ENCODE data around the gene POLR2J3. TPM values are rescaled to one million over a fixed set of nuclear protein-coding genes. Genes with fewer than 3 reads are reported as not detected.
"Not testable (repeated sequence)": the region's sequence is repeated elsewhere in the genome, so short reads cannot be mapped to it uniquely, and the experiment has no call there.

The POLR2J3 gene
- total RNA-seq, 4 donors from 2014 or later: 10.8 to 20.4 (median 13.7) TPM

DNA sequence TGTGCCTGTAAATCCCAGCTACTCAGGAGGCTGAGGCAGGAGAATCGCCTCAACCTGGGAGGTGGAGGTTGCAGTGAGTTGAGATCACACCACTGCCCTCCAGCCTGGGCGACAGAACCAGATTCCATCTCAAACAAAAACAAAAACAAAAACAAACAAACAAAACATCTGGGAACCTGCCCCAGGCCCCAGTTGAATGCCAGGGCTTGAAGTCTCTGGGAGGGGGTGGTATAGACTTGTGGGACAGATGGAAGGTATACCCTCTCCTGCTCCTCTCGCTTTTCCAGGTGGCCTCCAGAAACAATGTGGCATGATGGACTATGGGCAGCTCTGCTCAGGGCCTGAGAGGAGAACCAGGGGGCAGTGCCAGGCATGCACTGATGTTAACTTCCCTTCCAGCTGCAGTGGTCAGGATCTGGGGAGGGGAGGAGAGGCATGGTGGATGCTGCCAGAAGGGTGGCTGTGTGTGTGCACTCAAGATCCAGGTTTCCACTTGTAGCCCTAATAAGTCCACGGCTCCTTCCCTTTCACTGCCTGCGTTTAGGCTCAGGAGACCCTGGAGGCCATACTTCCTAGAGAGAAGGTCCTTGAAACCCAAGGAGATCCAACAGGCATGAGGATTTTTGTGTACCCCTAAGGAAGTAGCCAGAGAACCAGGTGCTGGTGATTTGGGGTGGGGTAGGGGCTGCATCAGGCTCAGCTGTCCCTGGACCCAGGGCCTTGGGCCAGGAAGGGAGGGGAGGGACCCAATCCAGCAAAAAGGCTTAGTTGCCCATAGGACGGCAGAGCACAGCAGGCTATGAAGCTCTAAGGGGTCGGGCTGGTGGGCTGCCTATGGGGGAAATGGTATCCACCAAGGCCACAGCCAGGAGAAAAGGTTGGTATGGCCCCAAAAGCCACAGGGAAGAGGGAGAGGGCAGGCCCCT lies 5.2 kb upstream of the POLR2J3 start:
- H3K4me1 ChIP-seq; H3K27ac ChIP-seq; H3K27me3 ChIP-seq; H3K4me3 ChIP-seq; intact Hi-C loops (cut with DNase I); H3K9me3 ChIP-seq; H3K36me3 ChIP-seq; DNase-seq: not testable (repeated sequence)
- 84 to 88% methylated on average over 4 to 5 of the region's 7 CpGs for WGBS, 2 donors

- intact Hi-C loops (cut with DNase I); H3K9me3 ChIP-seq; H3K4me1 ChIP-seq; H3K27me3 ChIP-seq; H3K4me3 ChIP-seq; DNase-seq; H3K36me3 ChIP-seq; H3K27ac ChIP-seq: not testable (repeated sequence)
- no CpG with 5 or more reads among the region's 3 CpGs for WGBS, 2 donors
These were observed 4.0 kb upstream of the POLR2J3 start for GRCh38 chr7:102576363-102576762.

DNA sequence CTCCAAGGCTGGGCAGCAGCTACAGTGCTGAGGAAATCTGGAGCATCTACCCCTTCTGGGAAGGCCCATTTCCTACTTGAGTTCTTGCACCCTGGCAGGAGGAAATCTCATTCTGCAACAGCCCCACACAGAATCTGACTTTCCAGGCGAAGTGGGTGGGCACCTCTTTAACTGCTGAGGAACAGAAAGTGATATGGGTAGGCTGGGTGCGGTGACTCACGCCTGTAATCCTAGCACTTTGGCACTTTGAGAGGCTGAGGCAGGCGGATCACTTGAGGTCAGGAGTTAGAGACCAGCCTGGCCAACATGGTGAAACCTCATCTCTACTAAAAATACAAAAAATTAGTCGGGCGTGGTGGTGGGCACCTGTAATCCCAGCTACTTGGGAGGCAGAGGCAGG lies 2.2 kb upstream of the POLR2J3 start:
- H3K27me3 ChIP-seq; intact Hi-C loops (cut with DNase I): not testable (repeated sequence)

GRCh38 chr7:102568620-102569019 lies 3.8 kb downstream of the POLR2J3 start:
- H3K27me3 ChIP-seq; H3K4me1 ChIP-seq; intact Hi-C loops (cut with DNase I); H3K9me3 ChIP-seq; DNase-seq; H3K4me3 ChIP-seq; H3K36me3 ChIP-seq; H3K27ac ChIP-seq: not testable (repeated sequence)
- WGBS, 2 donors: no CpG with 5 or more reads among the region's 11 CpGs

More for the DNA sequence above, 2.2 kb upstream of the POLR2J3 start:
- no CpG with 5 or more reads among the region's 6 CpGs for WGBS, 2 donors
- H3K4me3 ChIP-seq, DNase-seq, H3K36me3 ChIP-seq, H3K4me1 ChIP-seq, H3K27ac ChIP-seq, H3K9me3 ChIP-seq: not testable (repeated sequence)

GRCh38 chr7:102550808-102551422 lies 21.5 kb downstream of the POLR2J3 start, which contains the start of gene SPDYE2:
Gene SPDYE2 (plus strand): TSS chr7:102551226. CDS start chr7:102553256, 2,030 bp downstream.
- no CpG with 5 or more reads among the region's 6 CpGs for WGBS, 2 donors
- DNase-seq; H3K4me1 ChIP-seq; H3K4me3 ChIP-seq; H3K36me3 ChIP-seq; H3K27ac ChIP-seq; H3K27me3 ChIP-seq; intact Hi-C loops (cut with DNase I); H3K9me3 ChIP-seq: not testable (repeated sequence)

DNA sequence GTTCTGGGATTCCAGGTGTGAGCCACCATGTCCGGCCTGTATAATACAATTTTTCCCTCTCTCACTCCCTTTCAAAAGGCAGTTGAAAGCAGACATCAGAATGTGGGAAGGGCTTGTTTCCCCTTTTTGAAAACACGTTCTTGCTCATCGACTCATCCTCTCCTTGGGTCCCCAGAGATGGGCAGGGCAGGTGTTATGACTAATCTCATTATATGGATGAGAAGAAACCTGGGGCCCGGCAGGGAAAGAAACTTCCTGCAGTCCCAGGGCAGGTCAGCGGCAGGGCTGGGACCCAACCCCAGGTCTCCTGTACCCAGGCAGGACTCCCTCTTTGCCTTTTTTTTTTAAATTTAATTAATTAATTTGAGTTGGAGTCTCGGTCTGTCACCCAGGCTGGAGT lies 26.0 kb downstream of the POLR2J3 start:
- H3K36me3 ChIP-seq; H3K4me1 ChIP-seq; H3K27ac ChIP-seq; H3K9me3 ChIP-seq; intact Hi-C loops (cut with DNase I); H3K4me3 ChIP-seq; DNase-seq; H3K27me3 ChIP-seq: not testable (repeated sequence)
- WGBS, 2 donors: 60% methylated on average over 2 of the region's 6 CpGs; no CpG with 5 or more reads in 1 of the 2 donors

DNA sequence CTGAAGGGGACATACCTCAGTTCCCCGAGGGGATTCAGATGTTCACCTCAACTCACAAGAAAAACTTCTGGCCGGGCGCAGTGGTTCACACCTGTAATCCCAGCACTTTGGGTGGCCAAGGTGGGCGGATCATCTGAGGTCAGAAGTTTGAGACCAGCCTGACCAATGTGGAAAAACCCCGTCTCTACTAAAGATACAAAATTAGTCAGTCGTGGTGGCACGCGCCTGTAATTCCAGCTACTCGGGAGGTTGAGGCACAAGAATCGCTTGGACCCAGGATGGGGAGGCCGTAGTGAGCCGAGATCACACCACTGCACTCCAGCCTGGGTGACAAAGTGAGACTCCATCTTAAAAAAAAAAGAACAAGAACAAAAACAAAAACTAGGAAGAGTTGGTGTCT lies 27.1 kb downstream of the POLR2J3 start:
- DNase-seq; H3K27me3 ChIP-seq; H3K27ac ChIP-seq; H3K4me1 ChIP-seq; intact Hi-C loops (cut with DNase I); H3K9me3 ChIP-seq; H3K36me3 ChIP-seq; H3K4me3 ChIP-seq: not testable (repeated sequence)
- no CpG with 5 or more reads among the region's 12 CpGs for WGBS, 2 donors

DNA sequence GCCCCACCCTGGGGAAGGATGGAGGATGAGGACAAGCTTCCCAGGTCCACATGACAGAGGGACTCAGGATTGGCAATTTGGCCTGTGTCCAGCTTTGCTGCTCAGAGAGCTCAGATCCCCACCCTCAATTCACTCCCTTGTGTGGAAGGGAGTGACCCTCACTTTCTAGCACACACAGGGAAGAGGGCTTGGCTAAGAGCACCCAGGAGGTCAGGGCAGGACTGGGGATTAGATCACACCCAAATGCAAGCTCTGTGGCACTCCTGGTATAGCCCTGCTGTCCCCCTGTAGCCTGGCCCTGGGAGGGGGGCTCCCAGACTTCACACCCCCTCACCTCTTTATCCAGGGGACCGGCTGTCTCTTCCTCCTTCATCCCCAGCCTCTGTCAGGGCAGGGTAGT lies 28.0 kb downstream of the POLR2J3 start:
- H3K4me1 ChIP-seq; intact Hi-C loops (cut with DNase I); DNase-seq; H3K4me3 ChIP-seq; H3K27ac ChIP-seq; H3K27me3 ChIP-seq; H3K9me3 ChIP-seq; H3K36me3 ChIP-seq: not testable (repeated sequence)
- no CpG with 5 or more reads among the region's 1 CpG for WGBS, 2 donors

DNA sequence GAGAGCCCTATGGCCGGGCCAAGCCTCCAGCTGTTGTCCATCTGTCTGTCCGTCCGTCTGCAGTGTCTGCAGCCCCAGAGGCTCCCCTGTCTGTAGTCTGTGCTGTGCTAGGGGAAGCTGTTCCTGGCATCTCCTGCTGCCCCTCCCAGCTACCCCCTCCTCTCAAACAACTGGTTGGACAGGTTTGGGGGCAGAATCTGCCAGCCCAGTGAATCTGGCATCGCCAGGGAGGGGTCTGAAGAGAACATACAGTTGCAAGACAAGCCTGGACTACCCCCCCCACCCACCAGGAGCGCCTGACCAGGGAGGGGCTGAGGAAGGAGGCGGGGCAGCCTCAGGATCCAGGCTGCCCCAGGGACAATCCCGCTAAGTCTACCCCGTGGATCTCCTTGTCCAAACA lies 28.8 kb downstream of the POLR2J3 start, which contains the start of gene UPK3BL2:
UPK3BL2 (minus strand) TSS at position 101 of the 400 bp plus-strand sequence; CDS start at position 41, 60 bp downstream.
- intact Hi-C loops (cut with DNase I); H3K36me3 ChIP-seq; H3K4me3 ChIP-seq; H3K4me1 ChIP-seq; H3K27me3 ChIP-seq; H3K9me3 ChIP-seq; DNase-seq: not testable (repeated sequence)
- WGBS, 2 donors: no CpG with 5 or more reads among the region's 8 CpGs
- H3K27ac ChIP-seq: peak within 1 kb of the TSS in 1 of 4 donors; percentile 45

DNA sequence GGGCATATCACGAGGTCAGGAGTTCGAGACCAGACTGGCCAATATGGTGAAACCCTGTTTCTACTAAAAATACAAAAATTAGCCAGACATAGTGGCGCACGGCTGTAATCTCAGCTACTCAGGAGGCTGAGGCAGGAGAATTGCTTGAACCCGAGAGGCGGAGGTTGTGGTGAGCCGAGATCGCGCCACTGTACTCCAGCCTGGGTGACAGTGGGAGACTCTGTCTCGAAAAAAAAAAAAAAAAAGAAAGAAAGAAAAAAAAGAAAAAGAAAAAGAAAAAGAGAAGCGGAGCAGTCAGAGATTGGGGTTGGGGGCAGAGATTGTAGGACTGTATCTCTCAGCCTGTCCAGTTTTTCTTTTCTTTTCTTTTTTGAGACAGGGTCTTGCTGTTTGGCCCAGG lies 29.6 kb downstream of the POLR2J3 start:
- H3K36me3 ChIP-seq; DNase-seq; H3K4me1 ChIP-seq; intact Hi-C loops (cut with DNase I); H3K27ac ChIP-seq; H3K4me3 ChIP-seq; H3K9me3 ChIP-seq; H3K27me3 ChIP-seq: not testable (repeated sequence)
- WGBS, 2 donors: no CpG with 5 or more reads among the region's 11 CpGs

- intact Hi-C loops (cut with DNase I); DNase-seq; H3K27ac ChIP-seq; H3K27me3 ChIP-seq; H3K4me1 ChIP-seq; H3K4me3 ChIP-seq; H3K36me3 ChIP-seq; H3K9me3 ChIP-seq: not testable (repeated sequence)
- no CpG with 5 or more reads among the region's 8 CpGs for WGBS, 2 donors
These were observed 30.3 kb downstream of the POLR2J3 start for GRCh38 chr7:102542083-102542482.

GRCh38 chr7:102540604-102541003 lies 31.8 kb downstream of the POLR2J3 start:
- 73 to 93% methylated on average over 3 of the region's 6 CpGs for WGBS, 2 donors
- H3K4me1 ChIP-seq; DNase-seq; H3K9me3 ChIP-seq; H3K36me3 ChIP-seq; intact Hi-C loops (cut with DNase I); H3K4me3 ChIP-seq; H3K27me3 ChIP-seq; H3K27ac ChIP-seq: not testable (repeated sequence)

DNA sequence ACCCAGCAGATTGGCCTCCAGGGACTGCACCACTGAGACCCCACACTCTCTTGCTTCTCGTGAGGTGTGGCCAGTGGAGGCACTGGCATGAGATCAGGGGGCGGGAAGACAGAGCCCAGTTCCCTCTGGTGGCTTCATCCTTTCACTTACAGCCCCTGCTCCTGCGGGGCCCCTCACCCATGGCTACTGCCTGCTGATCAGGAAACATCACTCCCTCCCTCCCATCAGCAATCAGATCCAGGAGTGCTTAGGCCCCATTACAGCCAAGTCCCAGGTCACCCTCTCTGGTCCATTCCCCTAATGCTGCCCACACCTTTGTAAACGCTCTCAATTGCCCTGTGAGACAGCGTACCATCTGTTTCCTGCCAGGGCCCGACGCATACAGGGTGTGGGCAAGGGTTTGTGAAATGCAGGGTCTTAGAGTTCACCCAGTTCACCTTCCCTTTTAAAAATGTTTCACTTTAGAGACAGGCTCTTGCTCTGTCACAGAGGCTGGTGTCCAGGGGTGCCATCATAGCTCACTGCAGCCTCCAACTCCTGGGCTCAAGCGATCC lies 37.2 kb downstream of the POLR2J3 start:
- H3K4me3 ChIP-seq; H3K27me3 ChIP-seq; H3K9me3 ChIP-seq; H3K4me1 ChIP-seq; H3K36me3 ChIP-seq; DNase-seq; H3K27ac ChIP-seq; intact Hi-C loops (cut with DNase I): not testable (repeated sequence)
- WGBS, 2 donors: 50 to 79% methylated on average over 1 to 3 of the region's 8 CpGs

All from esophagus squamous epithelium (tissue), 5 donors.